A549 (cell line): ENCODE data around the gene SLC5A5.

Experiments used
- CTCF ChIP-seq: fragments of >200 bp; sonication (Bioruptor Twin); formaldehyde crosslinking; IDR thresholded peaks from 3 replicates; pipeline ENCODE4 v1.5.1; 2016
- MYC ChIP-seq: IDR thresholded peaks from 2 replicates; pipeline ENCODE4 v1.6.1; 2012; ENCODE audit warnings: mild to moderate bottlenecking, inconsistent platforms, low read length, improper control_type of control experiment, borderline replicate concordance
- PHF8 ChIP-seq: fragments of 200-600 bp; sonication (generic); IDR thresholded peaks from 2 replicates; pipeline ENCODE4 v1.6.1; 2016; ENCODE audit warnings: low read depth, mild to moderate bottlenecking, antibody characterized with exemption, moderate library complexity, borderline replicate concordance
- POLR2A ChIP-seq: IDR thresholded peaks from 2 replicates; pipeline ENCODE4 v1.6.1; 2012; ENCODE audit warnings: mild to moderate bottlenecking, low read length
- RAD21 ChIP-seq, 2 experiments: fragments of >200 bp in 1 of 2; sonication (Bioruptor Twin) in 1 of 2; formaldehyde crosslinking in 1 of 2; IDR thresholded peaks in 1 of 2; conservative IDR thresholded peaks in 1 of 2; 2 replicates in 1 of 2; 3 replicates in 1 of 2; pipeline ENCODE4 v1.6.1; 2012 to 2018; ENCODE audit warnings: inconsistent platforms in 1 of 2
- RFX5 ChIP-seq: fragments of 450-650 bp; IDR thresholded peaks from 2 replicates; pipeline ENCODE4 v1.7.1; 2014; ENCODE audit warnings: antibody characterized with exemption, mild to moderate bottlenecking, moderate library complexity

DNA sequence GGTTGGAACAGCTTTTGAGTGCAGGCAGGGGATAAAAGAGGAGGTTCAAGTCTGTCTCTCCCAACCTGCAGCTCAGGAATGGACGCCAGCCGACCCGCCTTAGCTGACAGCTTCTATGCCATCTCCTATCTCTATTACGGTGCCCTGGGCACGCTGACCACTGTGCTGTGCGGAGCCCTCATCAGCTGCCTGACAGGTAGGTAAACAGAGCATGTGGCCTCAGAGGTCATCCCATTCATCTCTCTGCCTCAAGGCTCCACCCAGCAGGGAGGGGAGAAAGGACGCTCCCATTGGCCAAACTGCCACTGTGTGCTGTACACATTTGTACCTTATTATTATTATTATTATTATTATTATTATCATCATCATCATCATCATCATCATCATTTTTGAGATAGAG is 16.5 kb downstream of the SLC5A5 start:
- TF ChIP-seq PHF8 (no peak), MYC (no peak), CTCF (no peak), RAD21 (conservative IDR thresholded peaks at IDR 0.05 in 1 of 2, IDR thresholded peaks at IDR 0.05 in 1 of 2) (no peak), POLR2A (no peak), RFX5 (no peak)
